ENCODE results near the gene RIMS4.
"Not testable (repeated sequence)": the region's sequence is repeated elsewhere in the genome, so short reads cannot be mapped to it uniquely, and the experiment has no call there.

Gene RIMS4

DNA sequence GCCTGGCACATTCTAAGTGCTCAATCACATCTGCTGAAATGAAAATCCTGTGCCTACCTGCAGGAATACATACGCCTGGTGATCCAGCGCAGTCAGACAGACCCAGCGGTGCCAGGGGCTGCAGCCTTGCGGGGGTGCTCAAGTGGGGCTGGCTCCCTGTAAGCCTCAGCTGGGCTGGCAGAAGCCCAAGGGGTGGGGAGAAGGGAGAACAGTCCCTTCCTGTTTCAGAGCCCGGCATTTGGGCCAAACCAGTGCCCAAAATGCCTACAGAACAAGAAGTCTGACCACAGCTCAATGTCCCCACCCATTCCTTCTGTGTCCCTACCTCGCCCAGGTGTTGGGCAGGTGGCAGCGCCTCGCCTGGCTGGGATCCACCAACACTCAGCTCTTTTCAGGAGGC, 42.1 kb downstream of the RIMS4 start:
- CTCF ChIA-PET = interaction anchor here (1.7 to 3.7 kb wide), 2 partner anchors 9 to 21 kb away, joined by 6 to 19 read pairs; partner anchors contain the start of gene KCNK15

DNA sequence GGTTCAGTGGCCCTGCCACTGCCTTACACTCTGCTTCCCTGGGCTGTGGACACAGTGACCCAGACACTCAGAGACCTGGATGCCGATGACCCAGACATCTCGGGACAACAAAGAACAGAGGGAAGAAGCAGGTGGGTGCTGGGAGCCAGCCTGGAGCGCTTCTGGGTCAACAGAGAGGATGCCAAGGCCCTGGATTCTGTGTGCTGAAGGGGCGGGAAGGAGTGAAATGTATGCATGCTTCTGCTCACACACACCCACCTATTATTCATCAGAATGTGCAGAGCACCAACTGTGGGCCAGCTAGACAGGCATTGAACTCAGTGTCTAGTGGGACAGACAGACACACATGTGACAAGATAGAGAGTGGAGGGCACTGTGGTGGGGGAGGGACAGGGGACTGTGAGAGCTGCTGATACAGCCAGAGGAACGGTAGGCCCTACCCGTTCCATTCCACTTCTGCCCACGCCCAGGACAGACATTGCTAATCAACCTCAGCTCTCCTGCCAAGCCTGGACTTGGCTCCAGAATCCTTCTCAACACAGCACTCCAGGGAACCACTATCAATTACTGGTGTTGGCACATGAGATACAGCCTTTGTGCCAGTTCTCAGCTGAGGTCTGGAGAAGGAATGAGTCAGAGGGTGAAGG, 44.5 kb downstream of the RIMS4 start:
- Histone ChIP-seq H3K36me3 (ENCODE audit: control insufficient read depth in 4 of 4, insufficient read depth in 4 of 4, low read length in 3 of 4) (no peaks in the 10 kb centered on the region), H3K9me3 (ENCODE audit: control extremely low read depth in 1 of 5, control insufficient read depth in 4 of 5, insufficient read depth in 2 of 5, low read depth in 1 of 5, low read length in 4 of 5) (no peaks in the 10 kb centered on the region), H3K4me3 (ENCODE audit: control insufficient read depth in 1 of 7, extremely low read depth in 1 of 7, insufficient read depth in 4 of 7, low read depth in 2 of 7, low read length in 6 of 7) (no peak overlapping the region), H3K27me3 (replicated peaks in 2 of 5; ENCODE audit: control insufficient read depth in 4 of 5, insufficient read depth in 5 of 5, low read length in 4 of 5) (peaks cover 0 to 33% (median 7%) of the 10 kb centered on the region in 5 experiments), H3K4me1 (ENCODE audit: control extremely low read depth in 1 of 4, control insufficient read depth in 4 of 4, insufficient read depth in 4 of 4, low read length in 3 of 4) (no peaks in the 10 kb centered on the region), H3K27ac (ENCODE audit: insufficient read depth in 1 of 2, low read depth in 1 of 2, low read length in 2 of 2, poor library complexity in 1 of 2, severe bottlenecking in 2 of 2) (no peak overlapping the region)
- 75% methylated on average over 3 of the region's 7 CpGs for WGBS (ENCODE audit: insufficient coverage)
- ChIA-PET POLR2A (no interaction called here), CTCF (interaction anchor here (3.7 kb wide), 1 partner anchor 19 kb away, joined by 19 read pairs; the partner anchor contains the start of gene KCNK15)
- no peak for DNase-seq

More for the DNA sequence above, 42.1 kb downstream of the RIMS4 start:
- POLR2A ChIA-PET = interaction anchor here (0.6 kb wide), 1 partner anchor 58 kb away, joined by 3 read pairs; no protein-coding TSS in a partner anchor
- H3K4me3 ChIP-seq (ENCODE audit: control insufficient read depth in 1 of 7, extremely low read depth in 1 of 7, insufficient read depth in 4 of 7, low read depth in 2 of 7, low read length in 6 of 7) = no peak overlapping the region
- no peaks in the 10 kb centered on the region for H3K4me1 ChIP-seq (ENCODE audit: control extremely low read depth in 1 of 4, control insufficient read depth in 4 of 4, insufficient read depth in 4 of 4, low read length in 3 of 4)
- no peak for DNase-seq
- no peaks in the 10 kb centered on the region for H3K36me3 ChIP-seq (ENCODE audit: control insufficient read depth in 4 of 4, insufficient read depth in 4 of 4, low read length in 3 of 4)
- no peaks in the 10 kb centered on the region for H3K9me3 ChIP-seq (ENCODE audit: control extremely low read depth in 1 of 5, control insufficient read depth in 4 of 5, insufficient read depth in 2 of 5, low read depth in 1 of 5, low read length in 4 of 5)
- no peak overlapping the region for H3K27ac ChIP-seq (ENCODE audit: insufficient read depth in 1 of 2, low read depth in 1 of 2, low read length in 2 of 2, poor library complexity in 1 of 2, severe bottlenecking in 2 of 2)
- H3K27me3 ChIP-seq (replicated peaks in 2 of 5; ENCODE audit: control insufficient read depth in 4 of 5, insufficient read depth in 5 of 5, low read length in 4 of 5) = peaks cover 0 to 45% (median 5%) of the 10 kb centered on the region in 5 experiments
- 91% methylated on average over 7 of the region's 8 CpGs for WGBS (ENCODE audit: insufficient coverage)

DNA sequence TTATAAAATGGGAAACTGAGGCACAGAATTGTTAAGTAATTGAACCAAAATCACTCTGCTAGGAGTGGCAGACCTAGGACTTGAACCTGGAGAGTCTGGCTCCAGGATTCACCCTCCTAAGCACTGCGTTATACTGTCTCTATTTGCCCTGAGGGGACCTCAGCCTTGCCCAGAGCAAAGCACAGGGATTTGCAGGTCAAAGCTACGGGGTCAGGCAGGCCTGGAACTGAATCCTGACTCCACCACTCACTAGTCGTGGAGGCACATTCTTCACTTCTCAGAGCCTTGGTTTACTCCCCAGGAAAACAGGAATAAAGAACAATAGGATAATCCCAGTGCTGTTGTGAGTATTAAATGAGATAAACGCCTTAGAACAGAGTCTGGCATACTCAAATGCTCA, 45.3 kb downstream of the RIMS4 start:
- Histone ChIP-seq H3K4me1 (ENCODE audit: control extremely low read depth in 1 of 4, control insufficient read depth in 4 of 4, insufficient read depth in 4 of 4, low read length in 3 of 4) (no peaks in the 10 kb centered on the region), H3K36me3 (ENCODE audit: control insufficient read depth in 4 of 4, insufficient read depth in 4 of 4, low read length in 3 of 4) (no peaks in the 10 kb centered on the region), H3K27ac (ENCODE audit: insufficient read depth in 1 of 2, low read depth in 1 of 2, low read length in 2 of 2, poor library complexity in 1 of 2, severe bottlenecking in 2 of 2) (no peak overlapping the region), H3K4me3 (ENCODE audit: control insufficient read depth in 1 of 7, extremely low read depth in 1 of 7, insufficient read depth in 4 of 7, low read depth in 2 of 7, low read length in 6 of 7) (no peak overlapping the region), H3K27me3 (replicated peaks in 2 of 5; ENCODE audit: control insufficient read depth in 4 of 5, insufficient read depth in 5 of 5, low read length in 4 of 5) (peaks cover 0 to 31% (median 9%) of the 10 kb centered on the region in 5 experiments), H3K9me3 (ENCODE audit: control extremely low read depth in 1 of 5, control insufficient read depth in 4 of 5, insufficient read depth in 2 of 5, low read depth in 1 of 5, low read length in 4 of 5) (no peaks in the 10 kb centered on the region)
- POLR2A ChIA-PET = no interaction called here
- 83% methylated on average over 2 of the region's 4 CpGs for WGBS (ENCODE audit: insufficient coverage)
- CTCF ChIA-PET = no interaction called here
- DNase-seq = no peak

DNA sequence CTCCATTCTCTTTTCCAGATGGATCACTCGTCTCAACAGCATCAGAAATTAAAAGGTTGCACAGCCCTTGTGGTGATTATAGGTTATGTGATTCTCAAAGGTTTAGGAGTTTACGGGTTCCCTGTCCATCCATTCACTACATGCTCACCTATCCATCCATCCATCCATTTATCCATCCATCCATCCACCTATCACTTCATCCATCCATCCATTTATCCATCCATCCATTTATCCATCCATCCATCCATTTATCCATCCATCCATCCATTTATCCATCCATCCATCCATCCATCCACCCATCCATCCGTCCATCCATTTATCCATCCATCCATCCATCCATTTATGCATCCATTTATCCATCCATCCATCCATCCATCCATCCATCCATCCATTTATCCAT, 46.5 kb downstream of the RIMS4 start:
- H3K27ac ChIP-seq (ENCODE audit: insufficient read depth in 1 of 2, low read depth in 1 of 2, low read length in 2 of 2, poor library complexity in 1 of 2, severe bottlenecking in 2 of 2); H3K4me3 ChIP-seq (ENCODE audit: control insufficient read depth in 1 of 7, extremely low read depth in 1 of 7, insufficient read depth in 4 of 7, low read depth in 2 of 7, low read length in 6 of 7); DNase-seq; H3K36me3 ChIP-seq (ENCODE audit: control insufficient read depth in 4 of 4, insufficient read depth in 4 of 4, low read length in 3 of 4); H3K4me1 ChIP-seq (ENCODE audit: control extremely low read depth in 1 of 4, control insufficient read depth in 4 of 4, insufficient read depth in 4 of 4, low read length in 3 of 4); H3K9me3 ChIP-seq (ENCODE audit: control extremely low read depth in 1 of 5, control insufficient read depth in 4 of 5, insufficient read depth in 2 of 5, low read depth in 1 of 5, low read length in 4 of 5); POLR2A ChIA-PET: not testable (repeated sequence)
- CTCF ChIA-PET = interaction anchor here (5.7 kb wide), 1 partner anchor 16 kb away, joined by 22 read pairs; no protein-coding TSS in a partner anchor
- WGBS (ENCODE audit: insufficient coverage) = no CpG with 5 or more reads among the region's 3 CpGs
- peaks cover 0 to 24% (median 13%) of the 10 kb centered on the region in 5 experiments for H3K27me3 ChIP-seq (replicated peaks in 2 of 5; ENCODE audit: control insufficient read depth in 4 of 5, insufficient read depth in 5 of 5, low read length in 4 of 5)

DNA sequence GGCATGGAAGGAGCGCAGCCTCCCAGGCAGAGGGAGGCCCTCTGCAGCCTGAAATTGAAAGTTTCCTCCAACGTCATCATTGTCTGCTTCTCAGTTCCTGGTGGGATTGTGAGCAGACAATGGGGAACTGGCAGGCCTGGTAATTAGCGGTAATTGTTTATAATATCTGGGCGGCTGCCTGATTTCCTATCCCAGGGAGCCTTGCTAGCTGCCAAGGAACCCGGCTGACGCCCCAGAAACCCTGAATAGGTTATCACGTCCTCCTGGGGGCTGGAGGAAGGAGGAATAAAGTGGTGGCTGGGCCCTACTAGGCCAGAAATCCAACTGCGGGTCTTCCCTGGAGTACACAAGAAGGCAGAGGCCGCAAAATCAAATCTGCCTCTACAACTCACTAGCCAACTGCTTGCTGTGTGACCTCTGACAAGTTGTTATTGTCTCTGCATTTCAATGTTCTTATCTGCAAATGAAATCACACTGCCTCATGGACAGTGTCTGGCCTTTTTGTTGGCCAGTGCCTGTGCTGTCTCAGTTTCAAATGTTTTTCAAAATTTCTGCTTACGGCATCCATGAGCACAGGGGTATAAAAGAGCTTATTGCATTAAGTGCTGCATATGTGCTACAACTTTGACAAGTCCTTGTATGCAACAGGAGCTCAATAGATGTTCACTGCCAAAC, 47.7 kb downstream of the RIMS4 start:
- Histone ChIP-seq H3K36me3 (ENCODE audit: control insufficient read depth in 4 of 4, insufficient read depth in 4 of 4, low read length in 3 of 4) (no peaks in the 10 kb centered on the region), H3K27me3 (replicated peaks in 2 of 5; ENCODE audit: control insufficient read depth in 4 of 5, insufficient read depth in 5 of 5, low read length in 4 of 5) (peaks cover 0 to 18% (median 10%) of the 10 kb centered on the region in 5 experiments), H3K9me3 (ENCODE audit: control extremely low read depth in 1 of 5, control insufficient read depth in 4 of 5, insufficient read depth in 2 of 5, low read depth in 1 of 5, low read length in 4 of 5) (no peaks in the 10 kb centered on the region), H3K4me3 (ENCODE audit: control insufficient read depth in 1 of 7, extremely low read depth in 1 of 7, insufficient read depth in 4 of 7, low read depth in 2 of 7, low read length in 6 of 7) (no peak overlapping the region), H3K4me1 (ENCODE audit: control extremely low read depth in 1 of 4, control insufficient read depth in 4 of 4, insufficient read depth in 4 of 4, low read length in 3 of 4) (peaks cover 0 to 8% (median 2%) of the 10 kb centered on the region in 4 experiments), H3K27ac (ENCODE audit: insufficient read depth in 1 of 2, low read depth in 1 of 2, low read length in 2 of 2, poor library complexity in 1 of 2, severe bottlenecking in 2 of 2) (no peak overlapping the region)
- no peak for DNase-seq
- CTCF ChIA-PET = interaction anchor here (5.7 kb wide), 1 partner anchor 15 kb away, joined by 22 read pairs; no protein-coding TSS in a partner anchor
- POLR2A ChIA-PET = no interaction called here
- 93% methylated on average over 9 of the region's 10 CpGs for WGBS (ENCODE audit: insufficient coverage)

DNA sequence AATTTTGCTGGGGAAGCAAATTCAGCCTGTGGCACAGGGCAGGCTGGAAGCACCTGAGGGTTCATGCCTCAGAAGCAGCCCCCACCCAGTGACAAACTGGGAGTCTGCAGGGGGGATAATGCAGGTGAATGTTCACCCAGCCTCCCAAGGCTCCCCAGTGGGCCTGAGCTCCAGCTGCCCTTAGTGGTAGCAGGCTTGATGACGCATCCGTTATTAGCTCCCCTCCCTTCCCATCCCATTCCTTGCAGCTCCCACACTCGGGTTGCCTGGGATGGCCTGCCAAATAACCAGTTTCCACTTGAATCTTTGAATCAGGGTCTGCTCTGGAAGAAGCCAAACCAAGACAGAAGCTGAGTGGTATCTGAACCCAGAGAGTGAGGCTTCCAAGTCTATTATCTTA, 48.9 kb downstream of the RIMS4 start:
- CTCF ChIA-PET = interaction anchor here (5.7 kb wide), 1 partner anchor 14 kb away, joined by 22 read pairs; no protein-coding TSS in a partner anchor
- Histone ChIP-seq H3K27me3 (replicated peaks in 2 of 5; ENCODE audit: control insufficient read depth in 4 of 5, insufficient read depth in 5 of 5, low read length in 4 of 5) (peaks cover 0 to 14% (median 8%) of the 10 kb centered on the region in 5 experiments), H3K27ac (ENCODE audit: insufficient read depth in 1 of 2, low read depth in 1 of 2, low read length in 2 of 2, poor library complexity in 1 of 2, severe bottlenecking in 2 of 2) (no peak overlapping the region), H3K4me1 (ENCODE audit: control extremely low read depth in 1 of 4, control insufficient read depth in 4 of 4, insufficient read depth in 4 of 4, low read length in 3 of 4) (peaks cover 0 to 8% (median 2%) of the 10 kb centered on the region in 4 experiments), H3K36me3 (ENCODE audit: control insufficient read depth in 4 of 4, insufficient read depth in 4 of 4, low read length in 3 of 4) (no peaks in the 10 kb centered on the region), H3K4me3 (ENCODE audit: control insufficient read depth in 1 of 7, extremely low read depth in 1 of 7, insufficient read depth in 4 of 7, low read depth in 2 of 7, low read length in 6 of 7) (no peak overlapping the region), H3K9me3 (ENCODE audit: control extremely low read depth in 1 of 5, control insufficient read depth in 4 of 5, insufficient read depth in 2 of 5, low read depth in 1 of 5, low read length in 4 of 5) (no peaks in the 10 kb centered on the region)
- POLR2A ChIA-PET = no interaction called here
- no peak for DNase-seq
- 63% methylated on average over 3 of the region's 3 CpGs for WGBS (ENCODE audit: insufficient coverage)

DNA sequence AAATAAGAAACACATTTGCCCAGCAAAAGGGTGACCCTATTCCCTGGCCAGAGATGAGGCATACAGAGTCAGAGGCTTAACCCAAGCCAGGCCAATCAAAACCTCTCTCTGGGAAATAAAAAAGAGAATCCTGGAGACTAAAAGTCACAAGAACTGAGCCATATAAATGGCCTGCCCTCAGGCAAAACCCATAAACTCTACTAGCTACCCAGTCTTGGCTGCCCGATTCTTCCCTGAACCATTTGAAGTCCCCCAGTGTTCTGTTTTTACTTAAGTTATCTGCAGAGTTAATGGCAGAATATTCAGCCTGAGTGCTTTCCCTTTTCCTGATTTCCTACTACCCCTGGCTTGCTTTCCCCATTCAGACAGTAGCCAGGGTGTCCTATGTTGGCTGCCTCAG, 50.8 kb downstream of the RIMS4 start:
- Histone ChIP-seq H3K9me3 (ENCODE audit: control extremely low read depth in 1 of 5, control insufficient read depth in 4 of 5, insufficient read depth in 2 of 5, low read depth in 1 of 5, low read length in 4 of 5) (no peaks in the 10 kb centered on the region), H3K36me3 (ENCODE audit: control insufficient read depth in 4 of 4, insufficient read depth in 4 of 4, low read length in 3 of 4) (no peaks in the 10 kb centered on the region), H3K27ac (ENCODE audit: insufficient read depth in 1 of 2, low read depth in 1 of 2, low read length in 2 of 2, poor library complexity in 1 of 2, severe bottlenecking in 2 of 2) (no peak overlapping the region), H3K27me3 (replicated peaks in 2 of 5; ENCODE audit: control insufficient read depth in 4 of 5, insufficient read depth in 5 of 5, low read length in 4 of 5) (peaks cover 0 to 8% (median 0%) of the 10 kb centered on the region in 5 experiments), H3K4me1 (ENCODE audit: control extremely low read depth in 1 of 4, control insufficient read depth in 4 of 4, insufficient read depth in 4 of 4, low read length in 3 of 4) (peaks cover 0 to 8% (median 2%) of the 10 kb centered on the region in 4 experiments), H3K4me3 (ENCODE audit: control insufficient read depth in 1 of 7, extremely low read depth in 1 of 7, insufficient read depth in 4 of 7, low read depth in 2 of 7, low read length in 6 of 7) (no peak overlapping the region)
- CTCF ChIA-PET = interaction anchor here (1.1 to 5.7 kb wide), 2 partner anchors 12 to 23 kb away, joined by 3 to 22 read pairs; no protein-coding TSS in a partner anchor
- POLR2A ChIA-PET = no interaction called here
- no peak for DNase-seq
- 100% methylated on average over 1 of the region's 1 CpG for WGBS (ENCODE audit: insufficient coverage)
